Cerebellar cortex (tissue), 1 donor: ENCODE results near the gene ZNF804A.

Source experiments
- DNase-seq: peaks from one replicate; pipeline ENCODE4 v3.0.0-alpha.2; 2015; ENCODE audit warnings: low spot score

The ZNF804A gene

DNA sequence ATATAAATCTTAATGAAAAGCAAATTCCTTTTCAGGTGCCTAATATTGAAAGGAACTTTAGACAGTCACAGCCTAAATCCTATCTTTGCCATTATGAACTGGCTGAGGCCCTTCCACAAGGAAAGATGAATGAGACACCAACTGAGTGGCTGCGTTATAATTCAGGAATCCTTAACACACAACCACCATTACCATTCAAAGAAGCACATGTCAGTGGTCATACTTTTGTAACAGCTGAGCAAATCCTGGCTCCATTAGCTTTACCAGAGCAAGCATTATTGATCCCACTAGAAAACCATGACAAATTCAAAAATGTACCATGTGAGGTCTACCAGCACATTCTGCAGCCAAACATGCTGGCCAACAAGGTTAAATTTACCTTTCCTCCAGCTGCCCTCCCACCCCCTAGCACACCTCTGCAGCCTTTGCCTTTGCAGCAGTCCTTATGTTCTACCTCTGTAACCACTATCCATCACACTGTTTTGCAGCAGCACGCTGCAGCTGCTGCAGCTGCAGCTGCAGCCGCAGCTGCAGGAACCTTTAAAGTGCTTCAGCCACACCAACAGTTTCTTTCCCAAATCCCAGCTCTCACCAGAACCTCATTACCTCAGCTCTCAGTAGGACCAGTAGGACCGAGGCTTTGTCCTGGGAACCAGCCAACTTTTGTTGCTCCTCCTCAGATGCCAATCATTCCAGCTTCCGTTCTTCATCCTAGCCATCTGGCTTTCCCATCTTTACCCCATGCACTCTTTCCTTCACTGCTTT is 340.1 kb downstream of the ZNF804A start:
- DNase-seq: no peak

- no peak for DNase-seq
These were observed 347.0 kb downstream of the ZNF804A start for GRCh38 chr2:184945326-184945725.

- DNase-seq: no peak
These were observed 347.5 kb downstream of the ZNF804A start for GRCh38 chr2:184945824-184946223.

GRCh38 chr2:184956856-184957255 is 358.5 kb downstream of the ZNF804A start:
- DNase-seq: no peak

DNA sequence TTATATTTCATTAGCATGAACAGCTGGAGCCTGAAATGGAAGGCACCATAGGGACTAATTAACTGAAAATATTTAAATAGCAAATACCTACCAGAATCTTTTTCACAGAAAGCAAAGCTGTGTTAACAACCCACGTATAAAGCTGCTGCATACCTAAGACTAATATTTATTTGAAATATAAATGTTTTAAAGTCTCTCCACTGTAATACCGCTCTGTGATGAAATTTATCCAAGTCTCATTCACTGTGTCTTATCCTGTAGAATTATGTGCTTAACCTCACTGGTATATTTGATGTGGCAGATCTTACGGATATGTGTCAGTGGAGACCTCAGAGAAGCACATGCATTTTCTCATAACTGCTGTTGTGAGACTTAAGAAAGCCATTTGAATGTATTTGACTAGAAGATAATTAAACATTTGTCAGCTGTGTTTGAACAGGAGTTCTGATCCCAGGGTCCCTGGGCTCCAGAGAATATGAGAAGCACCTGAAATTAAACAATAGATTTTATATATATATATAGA is 373.3 kb downstream of the ZNF804A start:
- no peak for DNase-seq
